Bronchial epithelial cell (primary cell): ENCODE measurements around the gene TENT4A. TPM values are rescaled to one million over a fixed set of nuclear protein-coding genes. Genes with fewer than 3 reads are reported as not detected.

Experiments
- DNase-seq: peaks from one replicate; pipeline ENCODE4 v3.0.0-alpha.2; 2010; ENCODE audit warnings: low read depth
- FAIRE-seq: peaks from 2 replicates; lab custom pipeline; 2011; peaks lifted over from hg19 to GRCh38; lab: Jason Lieb, UNC
- H3K27me3 ChIP-seq: 2 replicates; pipeline ENCODE4 v1.5.1; 2011; ENCODE audit warnings: low read length; ENCODE audit not compliant: control insufficient read depth, insufficient read depth
- H3K36me3 ChIP-seq: 2 replicates; pipeline ENCODE4 v1.5.1; 2011; ENCODE audit warnings: low read length; ENCODE audit not compliant: control insufficient read depth, insufficient read depth
- H3K4me3 ChIP-seq: 2 replicates; pipeline ENCODE4 v1.5.1; 2011; ENCODE audit warnings: mild to moderate bottlenecking, low read depth, low read length, control low read depth
- total RNA-seq: library from RNA; depleted of rRNA; stranded (reverse); fragments of >200 nt; gene quantifications from 2 replicates; pipeline ENCODE4 v1.2.1, GENCODE V29; 2014
- TF ChIP-seq, protein P1 (sequence below): IDR thresholded peaks from 2 replicates; pipeline ENCODE4 v1.5.1; 2011; ENCODE audit warnings: mild to moderate bottlenecking, moderate library complexity, low read length, control low read depth, inconsistent platforms; ENCODE audit not compliant: insufficient read depth, severe bottlenecking

TENT4A gene
- total RNA-seq, 1 donor from 2014 or later, result 6.8 TPM

DNA sequence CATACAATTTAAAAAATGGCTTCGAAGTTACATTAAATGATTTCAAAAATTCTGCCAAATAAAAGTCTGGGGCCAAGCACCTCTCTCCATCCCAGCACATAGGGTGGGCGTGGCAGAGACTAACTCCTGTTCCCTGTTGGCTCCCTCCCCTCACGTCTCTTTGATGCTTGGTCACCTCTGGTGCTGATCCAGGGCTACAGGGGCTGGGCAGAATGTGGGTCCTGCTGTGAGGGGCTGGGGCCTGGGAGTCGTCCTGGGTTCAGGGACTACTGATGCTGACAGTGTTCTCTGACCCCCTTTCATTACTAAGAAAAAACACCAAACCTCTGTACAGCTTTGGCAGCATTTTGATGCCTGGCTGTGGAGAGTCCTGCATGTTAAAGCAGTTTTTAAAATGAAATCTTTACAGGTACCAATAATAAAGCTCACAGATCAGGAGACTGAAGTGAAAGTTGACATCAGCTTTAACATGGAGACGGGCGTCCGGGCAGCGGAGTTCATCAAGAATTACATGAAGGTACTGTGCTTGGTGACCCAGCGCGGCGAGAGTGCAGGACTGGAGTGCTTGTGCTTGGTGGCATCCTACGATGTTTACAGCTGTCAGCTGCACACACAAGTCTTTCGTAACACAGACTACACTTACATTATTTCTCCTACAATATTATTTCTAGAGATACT, 29.0 kb downstream of the TENT4A start:
- TF ChIP-seq, protein P1, sequence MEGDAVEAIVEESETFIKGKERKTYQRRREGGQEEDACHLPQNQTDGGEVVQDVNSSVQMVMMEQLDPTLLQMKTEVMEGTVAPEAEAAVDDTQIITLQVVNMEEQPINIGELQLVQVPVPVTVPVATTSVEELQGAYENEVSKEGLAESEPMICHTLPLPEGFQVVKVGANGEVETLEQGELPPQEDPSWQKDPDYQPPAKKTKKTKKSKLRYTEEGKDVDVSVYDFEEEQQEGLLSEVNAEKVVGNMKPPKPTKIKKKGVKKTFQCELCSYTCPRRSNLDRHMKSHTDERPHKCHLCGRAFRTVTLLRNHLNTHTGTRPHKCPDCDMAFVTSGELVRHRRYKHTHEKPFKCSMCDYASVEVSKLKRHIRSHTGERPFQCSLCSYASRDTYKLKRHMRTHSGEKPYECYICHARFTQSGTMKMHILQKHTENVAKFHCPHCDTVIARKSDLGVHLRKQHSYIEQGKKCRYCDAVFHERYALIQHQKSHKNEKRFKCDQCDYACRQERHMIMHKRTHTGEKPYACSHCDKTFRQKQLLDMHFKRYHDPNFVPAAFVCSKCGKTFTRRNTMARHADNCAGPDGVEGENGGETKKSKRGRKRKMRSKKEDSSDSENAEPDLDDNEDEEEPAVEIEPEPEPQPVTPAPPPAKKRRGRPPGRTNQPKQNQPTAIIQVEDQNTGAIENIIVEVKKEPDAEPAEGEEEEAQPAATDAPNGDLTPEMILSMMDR, result no peak
- Histone ChIP-seq H3K36me3 (peaks cover 33% of the 10 kb centered on the region), H3K4me3 (no peak overlapping the region), H3K27me3 (no peaks in the 10 kb centered on the region)
- FAIRE-seq, result no peak
- DNase-seq, result no peak

DNA sequence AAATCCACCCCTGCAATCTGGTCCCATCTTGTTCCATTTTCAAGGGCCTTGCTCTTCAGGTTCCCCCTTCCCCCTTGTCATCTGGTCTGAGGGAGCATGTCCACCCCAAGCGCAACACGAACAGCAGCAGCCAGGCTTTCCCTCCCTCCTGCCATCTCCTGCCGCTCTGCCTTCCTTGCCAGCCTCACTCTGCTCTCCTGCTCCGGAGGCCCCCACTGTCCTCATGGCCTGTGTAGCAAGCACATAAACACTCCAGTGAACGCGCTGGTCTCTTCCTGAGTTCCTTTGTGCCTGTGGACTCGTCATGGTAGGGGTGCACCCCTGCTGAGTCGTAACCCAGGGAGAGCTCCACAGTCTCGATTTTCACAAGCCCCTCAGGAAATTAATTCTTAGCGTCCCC, 29.9 kb downstream of the TENT4A start:
- H3K4me3 ChIP-seq, result no peak overlapping the region
- TF ChIP-seq, protein P1, result no peak
- H3K27me3 ChIP-seq, result no peaks in the 10 kb centered on the region
- DNase-seq (no peak), FAIRE-seq (no peak)
- H3K36me3 ChIP-seq, result peaks cover 30% of the 10 kb centered on the region

DNA sequence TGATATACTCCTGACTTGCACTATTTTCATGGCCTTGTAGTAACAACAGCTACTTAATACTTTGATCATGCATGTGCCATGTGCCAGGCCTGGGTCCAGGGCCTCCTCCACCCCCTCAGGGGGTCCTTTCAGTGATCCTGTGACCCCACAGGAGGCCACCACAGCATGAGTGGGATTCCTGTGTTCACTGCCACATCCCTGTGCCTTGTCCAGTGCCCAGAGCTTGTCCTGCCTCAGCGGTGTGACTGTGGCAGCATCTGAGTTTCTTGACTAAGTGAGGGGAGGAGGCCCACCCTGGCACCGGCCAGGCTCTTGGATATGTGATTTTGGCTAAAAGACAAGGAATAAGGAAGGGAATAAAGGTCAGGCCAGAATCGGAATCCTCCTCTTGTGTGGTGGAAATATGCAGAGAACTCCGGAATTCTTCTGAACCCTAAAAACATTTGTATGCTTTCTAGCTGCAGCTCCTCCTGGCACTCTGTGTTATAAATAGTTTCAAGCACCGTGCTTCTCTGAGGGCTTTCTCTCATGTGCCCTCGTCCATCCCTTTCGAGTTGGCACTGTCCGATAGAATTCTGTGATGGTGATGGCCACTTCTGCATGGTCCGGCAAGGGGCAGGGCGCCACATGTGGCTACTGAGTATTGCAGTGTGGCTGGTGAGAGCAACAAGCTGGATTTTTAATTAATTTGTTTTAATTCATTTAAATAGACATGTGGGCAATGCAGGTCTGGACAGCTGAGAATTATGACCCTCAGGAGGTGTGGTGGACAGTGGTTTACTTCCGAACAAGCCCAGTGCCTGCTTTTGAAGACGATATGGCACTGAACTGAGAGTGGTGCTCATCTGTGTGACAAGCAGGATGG, 31.8 kb downstream of the TENT4A start:
- no peak overlapping the region for H3K4me3 ChIP-seq
- H3K27me3 ChIP-seq, result no peaks in the 10 kb centered on the region
- DNase-seq (no peak), FAIRE-seq (no peak)
- TF ChIP-seq, protein P1, result no peak
- peaks cover 31% of the 10 kb centered on the region for H3K36me3 ChIP-seq

DNA sequence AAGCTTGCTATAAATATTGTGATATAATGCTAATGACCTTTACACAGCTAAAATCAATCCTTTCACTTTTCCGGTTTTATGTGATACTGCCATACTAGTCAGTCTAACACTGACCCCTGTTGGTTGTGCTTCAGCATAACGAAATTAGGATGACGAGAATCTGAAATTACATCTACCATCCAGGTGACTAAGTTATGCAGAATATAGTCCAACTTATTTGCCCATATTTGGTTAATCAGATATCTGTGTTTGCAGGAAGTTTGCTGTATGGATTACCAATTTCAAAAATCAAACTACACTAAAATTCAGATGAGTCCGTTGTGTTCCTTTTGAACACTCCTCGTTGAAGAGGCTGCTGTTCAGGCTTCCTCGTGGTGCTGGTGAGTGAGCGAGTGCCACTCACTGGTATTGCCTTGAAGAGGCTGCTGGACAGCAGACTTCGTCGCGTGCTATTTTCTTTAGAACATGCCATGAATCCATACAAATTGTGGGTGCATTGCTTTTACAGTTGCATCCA, 32.5 kb downstream of the TENT4A start:
- DNase-seq (peak; percentile 65), FAIRE-seq (no peak)
- Histone ChIP-seq H3K27me3 (no peaks in the 10 kb centered on the region), H3K36me3 (peaks cover 30% of the 10 kb centered on the region), H3K4me3 (no peak overlapping the region)
- TF ChIP-seq, protein P1, result peak; percentile 67

DNA sequence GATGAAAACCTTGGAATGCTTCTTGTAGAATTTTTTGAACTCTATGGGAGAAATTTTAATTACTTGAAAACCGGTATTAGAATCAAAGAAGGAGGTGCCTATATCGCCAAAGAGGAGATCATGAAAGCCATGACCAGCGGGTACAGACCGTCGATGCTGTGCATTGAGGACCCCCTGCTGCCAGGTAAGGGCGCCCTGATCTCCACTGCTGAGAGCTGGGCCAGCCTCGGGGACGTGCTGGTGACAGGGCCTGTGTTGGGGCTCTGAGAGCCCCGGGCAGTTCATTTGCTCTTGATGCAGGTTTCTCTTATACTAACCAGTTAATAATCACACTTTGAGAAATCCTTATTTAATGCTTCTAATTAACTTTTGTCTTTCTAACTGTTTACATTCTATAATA, 33.0 kb downstream of the TENT4A start:
- DNase-seq (no peak), FAIRE-seq (no peak)
- no peaks in the 10 kb centered on the region for H3K27me3 ChIP-seq
- H3K36me3 ChIP-seq, result peaks cover 29% of the 10 kb centered on the region
- TF ChIP-seq, protein P1, result no peak
- H3K4me3 ChIP-seq, result no peak overlapping the region
